NCI-H2029 treated with DMSO at 0.1 percent for 48 hours (cell line): Measurements from ENCODE around the gene RGCC.
"Not testable (repeated sequence)": the region's sequence is repeated elsewhere in the genome, so short reads cannot be mapped to it uniquely, and the experiment has no call there.

Experiments used
- DNase-seq: peaks from one replicate; lab custom pipeline; 2025; lab: John Stamatoyannopoulos, UW

Gene RGCC

GRCh38 chr13:41456768-41457588 is at the start of gene RGCC:
TSS of gene RGCC (plus strand) at chr13:41457550. CDS start at chr13:41457708, 158 bp downstream.
- DNase-seq, result no peak

- no peak for DNase-seq
Observed at GRCh38 chr13:41408121-41408520, 49.2 kb upstream of the RGCC start.

DNA sequence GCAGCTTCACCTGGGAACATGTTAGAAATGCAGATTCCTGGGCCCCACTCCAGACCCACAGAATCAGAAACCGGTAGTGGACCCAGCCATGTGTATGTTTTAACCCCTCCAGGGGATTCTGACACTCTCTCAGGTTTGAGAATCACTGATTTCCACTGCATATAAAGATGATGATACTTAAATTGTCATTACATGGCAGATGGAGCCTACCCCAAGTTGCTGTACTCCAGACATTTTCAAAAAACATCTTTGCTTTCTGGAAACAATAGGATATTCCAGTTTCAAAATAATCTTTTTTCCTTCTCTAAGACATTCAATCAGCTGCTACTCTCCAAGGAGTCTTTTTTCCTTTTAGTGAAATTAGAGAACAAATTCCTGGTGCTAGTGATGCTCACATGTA is 48.6 kb upstream of the RGCC start:
- DNase-seq, result no peak

DNA sequence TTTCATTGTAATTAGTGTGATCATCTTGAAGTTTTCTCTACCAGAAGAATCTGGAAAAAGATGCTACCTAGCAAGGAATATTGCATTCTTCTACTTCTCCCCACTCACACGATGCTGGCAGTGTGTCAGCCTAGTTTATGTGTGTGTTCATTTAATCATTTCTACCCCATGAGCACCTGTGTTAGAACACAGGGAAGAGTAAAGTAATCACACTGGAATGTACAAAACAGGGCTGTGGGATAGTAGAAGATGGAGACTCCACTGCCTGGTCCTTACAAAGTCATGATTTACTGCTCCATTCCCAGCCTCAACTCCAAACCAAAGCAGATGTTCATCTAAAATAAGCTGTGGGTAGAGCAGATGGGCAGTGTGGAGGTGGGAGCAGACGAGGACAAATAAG is 47.7 kb upstream of the RGCC start:
- DNase-seq, result no peak

- no peak for DNase-seq
Observed at GRCh38 chr13:41411060-41411459, 46.3 kb upstream of the RGCC start.

DNA sequence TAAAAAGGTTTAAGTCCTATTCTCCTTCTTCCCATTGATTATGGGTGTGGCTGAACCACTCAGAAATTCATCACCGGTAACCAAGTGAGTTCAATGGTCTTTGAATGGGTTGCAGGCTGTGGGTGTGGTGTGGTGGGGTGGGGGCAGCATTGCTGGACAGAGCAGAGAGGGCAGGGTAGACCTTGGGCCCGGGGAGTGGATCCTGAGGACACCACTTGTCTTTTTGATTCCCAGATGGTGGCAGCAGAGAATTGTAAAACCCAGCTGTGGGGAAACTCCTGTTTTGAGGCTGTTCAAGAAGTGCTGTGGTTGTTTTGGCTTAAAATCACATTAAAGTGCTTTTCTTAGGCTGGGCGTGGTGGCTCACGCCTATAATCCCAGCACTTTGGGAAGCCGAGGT is 45.8 kb upstream of the RGCC start:
- no peak for DNase-seq

GRCh38 chr13:41413872-41414271 is 43.5 kb upstream of the RGCC start:
- no peak for DNase-seq

GRCh38 chr13:41416276-41416675 is 41.1 kb upstream of the RGCC start:
- DNase-seq, result no peak

DNA sequence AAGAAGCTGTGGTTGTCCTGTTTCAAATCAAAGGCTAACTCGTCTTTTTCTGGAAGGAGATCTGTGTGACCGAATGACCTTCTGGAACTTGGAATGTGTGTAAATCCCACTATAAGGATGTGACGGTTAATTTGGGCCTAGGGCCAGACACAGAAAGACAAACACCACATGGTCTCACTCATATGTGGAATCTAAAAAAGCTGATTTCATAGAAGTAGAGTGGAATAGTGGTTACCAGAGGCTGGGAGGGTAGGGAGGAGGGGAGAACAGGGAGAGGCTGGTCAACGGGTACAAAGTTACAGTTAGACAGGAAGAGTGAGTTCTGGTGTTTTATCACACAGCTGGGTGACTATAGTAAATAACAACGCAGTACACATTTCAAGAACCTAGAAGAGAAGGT is 39.3 kb upstream of the RGCC start:
- DNase-seq, result no peak

GRCh38 chr13:41418731-41419130 is 38.6 kb upstream of the RGCC start:
- DNase-seq, result no peak

DNA sequence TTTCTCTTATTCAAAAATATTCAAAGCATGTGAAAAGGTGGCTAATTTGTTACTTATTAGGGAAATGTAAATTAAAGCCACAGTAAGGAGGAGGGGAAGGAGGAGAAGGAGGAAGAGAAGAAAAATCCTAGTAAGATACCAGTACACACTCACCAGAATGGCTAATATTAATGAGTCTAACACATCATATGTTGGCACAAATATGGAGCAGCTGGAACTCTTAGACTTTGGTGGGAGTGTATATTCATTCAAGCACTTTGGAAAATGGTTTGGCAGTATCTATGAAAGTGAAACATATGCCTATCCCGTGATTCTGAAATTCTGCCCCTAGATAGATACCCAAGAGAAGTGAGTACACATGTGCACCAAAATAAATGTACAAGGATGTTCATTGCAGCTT is 38.1 kb upstream of the RGCC start:
- no peak for DNase-seq

- no peak for DNase-seq
Observed at GRCh38 chr13:41420146-41420545, 37.2 kb upstream of the RGCC start.

DNA sequence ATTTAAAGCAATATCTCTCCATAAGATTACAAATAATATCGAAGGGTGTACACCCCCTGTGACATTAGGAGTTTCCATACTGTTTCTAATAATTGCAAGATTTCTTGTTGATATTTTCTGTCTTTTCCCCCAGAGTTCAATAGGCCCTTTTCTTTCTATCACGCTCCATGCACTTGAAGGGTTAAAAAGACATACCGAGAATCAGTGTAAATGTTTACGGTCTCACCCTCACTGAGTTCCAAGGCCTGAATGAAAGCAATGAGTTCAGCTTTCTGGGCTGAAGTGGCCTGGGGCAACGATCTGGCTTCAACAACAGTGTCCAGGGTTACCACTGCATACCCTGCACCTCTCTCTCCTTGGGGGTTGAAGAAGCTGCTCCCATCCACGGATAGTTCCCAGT is 36.0 kb upstream of the RGCC start:
- not testable (repeated sequence) for DNase-seq

- DNase-seq, result not testable (repeated sequence)
Observed at GRCh38 chr13:41421983-41422382, 35.4 kb upstream of the RGCC start.

- not testable (repeated sequence) for DNase-seq
Observed at GRCh38 chr13:41423259-41423658, 34.1 kb upstream of the RGCC start.

GRCh38 chr13:41424675-41425074 is 32.7 kb upstream of the RGCC start:
- not testable (repeated sequence) for DNase-seq

GRCh38 chr13:41426047-41426446 is 31.3 kb upstream of the RGCC start:
- DNase-seq, result no peak

DNA sequence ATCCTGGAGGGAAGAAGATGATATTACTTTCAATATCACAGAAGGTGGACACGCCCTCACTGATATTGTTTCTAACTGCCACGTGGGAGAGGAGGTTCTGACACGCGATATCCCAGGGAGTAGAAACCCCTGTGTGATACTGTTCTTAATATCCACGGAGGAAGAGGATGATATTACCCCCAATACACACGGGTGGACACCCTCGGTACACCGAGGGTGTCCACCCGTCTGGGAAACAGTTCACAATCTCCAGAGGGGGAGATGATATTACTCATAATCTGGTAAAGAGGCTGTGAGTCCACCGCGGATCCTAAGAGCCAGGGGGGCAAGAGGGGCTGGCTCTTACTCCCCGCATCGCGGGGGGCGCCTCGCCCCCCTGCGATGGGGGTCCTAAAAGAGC is 29.7 kb upstream of the RGCC start:
- DNase-seq, result no peak

DNA sequence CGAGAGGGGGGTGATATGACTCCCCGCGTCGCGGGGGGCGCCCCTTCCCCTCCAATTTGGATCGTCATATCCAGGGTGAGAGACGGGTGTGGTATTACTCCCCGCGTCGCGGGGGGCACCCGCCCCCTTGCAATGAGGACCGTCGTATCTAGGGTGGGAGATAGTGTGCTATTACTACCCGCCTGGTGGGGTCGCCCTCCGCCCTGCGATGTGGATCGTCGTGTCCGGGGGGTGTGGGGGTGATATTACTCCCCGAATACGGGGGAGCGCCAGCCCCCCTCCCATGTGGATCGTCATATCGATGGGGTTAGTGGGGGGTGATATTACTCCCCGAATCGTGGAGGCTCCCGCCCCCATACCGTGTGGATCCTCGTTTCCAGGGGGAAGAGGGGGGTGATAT is 29.2 kb upstream of the RGCC start:
- DNase-seq, result no peak

GRCh38 chr13:41434030-41434429 is 23.3 kb upstream of the RGCC start:
- DNase-seq, result not testable (repeated sequence)

GRCh38 chr13:41434831-41435520 is 22.4 kb upstream of the RGCC start:
- no peak for DNase-seq

DNA sequence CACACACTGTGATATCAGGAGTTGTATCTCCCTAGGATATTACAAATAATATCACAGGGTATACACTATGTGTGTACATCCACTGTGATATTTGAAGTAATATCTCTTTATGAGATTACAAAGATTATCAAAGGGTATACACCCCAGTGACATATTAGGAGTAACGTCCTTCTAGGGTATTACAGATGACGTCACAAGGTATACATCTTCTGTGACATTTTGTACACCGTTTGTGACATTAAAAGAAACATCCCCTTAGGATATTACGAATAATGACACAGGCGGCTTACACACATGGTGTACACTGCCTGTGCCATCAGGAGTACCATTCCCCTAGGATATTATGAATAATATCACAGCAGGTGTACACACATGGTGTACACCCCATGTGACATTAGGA is 13.4 kb upstream of the RGCC start:
- no peak for DNase-seq

GRCh38 chr13:41452462-41452861 is 4.9 kb upstream of the RGCC start:
- no peak for DNase-seq

GRCh38 chr13:41453620-41454019 is 3.7 kb upstream of the RGCC start:
- no peak for DNase-seq
